IMR-90 (cell line): ENCODE data around the gene CASK. TPM values are rescaled to one million over a fixed set of nuclear protein-coding genes. Genes with fewer than 3 reads are reported as not detected.

Source experiments
- ATAC-seq: fragments of 200-7000 bp; cut with Tn5 transposase; 2 replicates; pipeline ENCODE4 v1.9.1; 2020; ENCODE audit warnings: low read depth, mild to moderate bottlenecking, moderate library complexity
- BruUV-seq: library from RNA; stranded (reverse); fragments of 400-500 nt; replicated peaks from 2 replicates; lab custom pipeline; 2021; lab: Mats Ljungman, UMichigan
- CTCF ChIA-PET: fragments of 300-600 bp; formaldehyde crosslinking; extraction: SDS; loops from one replicate; lab custom pipeline; 2021; ENCODE audit warnings: antibody characterized with exemption; lab: Yijun Ruan, JAX
- POLR2A ChIA-PET: fragments of 300-600 bp; sonication (Branson Sonifier 250); formaldehyde crosslinking; loops from one replicate; lab custom pipeline; 2022; ENCODE audit warnings: antibody characterized with exemption; ENCODE audit not compliant: unreplicated experiment; lab: Charles Lee
- DNase-seq: peaks from one replicate; pipeline ENCODE4 v3.0.0; 2013
- H2AFZ ChIP-seq: replicated peaks from 2 replicates; pipeline ENCODE3; 2013; ENCODE audit warnings: low read length, mild to moderate bottlenecking; ENCODE audit not compliant: poor library complexity
- H2AK5ac ChIP-seq: 2 replicates; pipeline ENCODE4 v1.6.1; 2013; ENCODE audit warnings: low read depth, low read length, inconsistent platforms
- H2AK9ac ChIP-seq: replicated peaks from 2 replicates; pipeline ENCODE3; 2013; ENCODE audit warnings: mild to moderate bottlenecking, low read depth, low read length, moderate library complexity; ENCODE audit not compliant: poor library complexity
- H2BK120ac ChIP-seq: 2 replicates; pipeline ENCODE4 v1.6.1; 2013; ENCODE audit warnings: low read depth, low read length, inconsistent platforms
- H2BK15ac ChIP-seq: 3 replicates; pipeline ENCODE4 v1.6.1; 2013; ENCODE audit warnings: low read depth, low read length, inconsistent platforms
- H2BK20ac ChIP-seq: 2 replicates; pipeline ENCODE4 v1.6.1; 2013; ENCODE audit warnings: low read depth, mild to moderate bottlenecking, inconsistent platforms, low read length, moderate library complexity
- H2BK5ac ChIP-seq: 2 replicates; pipeline ENCODE4 v1.6.1; 2013; ENCODE audit warnings: mild to moderate bottlenecking, low read depth, low read length, inconsistent platforms; ENCODE audit not compliant: poor library complexity, severe bottlenecking
- H3K14ac ChIP-seq: replicated peaks from 2 replicates; pipeline ENCODE4 v1.6.1; 2013; ENCODE audit warnings: low read depth, low read length, inconsistent platforms
- H3K18ac ChIP-seq: 2 replicates; pipeline ENCODE4 v1.6.1; 2013; ENCODE audit warnings: low read depth, low read length, control low read depth
- H3K23ac ChIP-seq: 2 replicates; pipeline ENCODE4 v1.6.1; 2013; ENCODE audit warnings: low read depth, low read length, inconsistent platforms
- H3K27ac ChIP-seq: 2 replicates; pipeline ENCODE4 v1.5.1; 2013; ENCODE audit warnings: mild to moderate bottlenecking, control low read depth, low read length; ENCODE audit not compliant: insufficient read depth
- H3K27me3 ChIP-seq: 2 replicates; pipeline ENCODE4 v1.6.1; 2013; ENCODE audit warnings: low read length; ENCODE audit not compliant: control insufficient read depth, insufficient read depth
- H3K36me3 ChIP-seq: 2 replicates; pipeline ENCODE4 v1.6.1; 2013; ENCODE audit warnings: low read length, mixed read lengths; ENCODE audit not compliant: control insufficient read depth, insufficient read depth
- H3K4ac ChIP-seq: 2 replicates; pipeline ENCODE4 v1.6.1; 2013; ENCODE audit warnings: low read depth, low read length, inconsistent platforms
- H3K4me1 ChIP-seq: 2 replicates; pipeline ENCODE4 v1.6.1; 2013; ENCODE audit warnings: low read length, mixed read lengths; ENCODE audit not compliant: control insufficient read depth, insufficient read depth
- H3K4me2 ChIP-seq: 2 replicates; pipeline ENCODE4 v1.6.1; 2013; ENCODE audit warnings: low read depth, mild to moderate bottlenecking, control low read depth, low read length, moderate library complexity
- H3K4me3 ChIP-seq: 2 replicates; pipeline ENCODE4 v1.5.1; 2013; ENCODE audit warnings: low read depth, mild to moderate bottlenecking, control low read depth, low read length, moderate library complexity; ENCODE audit not compliant: insufficient read depth
- H3K56ac ChIP-seq: 2 replicates; pipeline ENCODE4 v1.6.1; 2013; ENCODE audit warnings: low read length, inconsistent platforms; ENCODE audit not compliant: insufficient read depth; ENCODE audit errors: extremely low read depth
- H3K79me1 ChIP-seq, 2 experiments: 2 replicates each; pipeline ENCODE4 v1.6.1; 2013; ENCODE audit warnings: low read length in 2 of 2, inconsistent platforms in 1 of 2, low read depth in 1 of 2
- H3K9ac ChIP-seq: 2 replicates; pipeline ENCODE4 v1.6.1; 2013; ENCODE audit warnings: low read depth, low read length, control low read depth
- H3K9me1 ChIP-seq: 2 replicates; pipeline ENCODE4 v1.6.1; 2013; ENCODE audit warnings: low read length, inconsistent platforms; ENCODE audit not compliant: insufficient read depth
- H3K9me3 ChIP-seq: 2 replicates; pipeline ENCODE4 v1.6.1; 2013; ENCODE audit warnings: low read length; ENCODE audit not compliant: control insufficient read depth, insufficient read depth
- H4K20me1 ChIP-seq: 2 replicates; pipeline ENCODE4 v1.6.1; 2013; ENCODE audit warnings: low read length, inconsistent platforms; ENCODE audit not compliant: insufficient read depth
- H4K5ac ChIP-seq: 2 replicates; pipeline ENCODE4 v1.6.1; 2013; ENCODE audit warnings: mild to moderate bottlenecking, low read depth, low read length, control low read depth
- H4K8ac ChIP-seq, 2 experiments: 2 replicates each; pipeline ENCODE4 v1.6.1; 2013; ENCODE audit warnings: low read depth in 2 of 2, low read length in 2 of 2, control low read depth in 1 of 2, inconsistent platforms in 1 of 2
- H4K91ac ChIP-seq: 2 replicates; pipeline ENCODE4 v1.6.1; 2013; ENCODE audit warnings: low read depth, low read length, inconsistent platforms; ENCODE audit not compliant: insufficient read depth
- BHLHE40 ChIP-seq: fragments of 150-350 bp; IDR thresholded peaks from 2 replicates; pipeline ENCODE4 v1.6.1; 2016; ENCODE audit warnings: mild to moderate bottlenecking, low read depth, low read length
- CEBPB ChIP-seq: IDR thresholded peaks from 2 replicates; pipeline ENCODE4 v1.6.1; 2012; ENCODE audit warnings: low read depth, low read length, improper control_type of control experiment
- CHD1 ChIP-seq: IDR thresholded peaks from 2 replicates; pipeline ENCODE4 v1.6.1; 2012; ENCODE audit warnings: low read depth, low read length, improper control_type of control experiment
- CTCF ChIP-seq: conservative IDR thresholded peaks from 2 replicates; pipeline ENCODE4 v1.5.1; 2012; ENCODE audit warnings: mild to moderate bottlenecking, low read depth, low read length, improper control_type of control experiment
- FOS ChIP-seq: fragments of 150-350 bp; IDR thresholded peaks from 2 replicates; pipeline ENCODE4 v1.6.1; 2016; ENCODE audit warnings: low read depth, low read length
- MAFK ChIP-seq: IDR thresholded peaks from 2 replicates; pipeline ENCODE4 v1.6.1; 2012; ENCODE audit warnings: low read depth, low read length, improper control_type of control experiment
- MAZ ChIP-seq: IDR thresholded peaks from 2 replicates; pipeline ENCODE4 v1.6.1; 2012; ENCODE audit warnings: low read depth, mild to moderate bottlenecking, low read length, improper control_type of control experiment, moderate library complexity, borderline replicate concordance
- MXI1 ChIP-seq: IDR thresholded peaks from 2 replicates; pipeline ENCODE4 v1.6.1; 2012; ENCODE audit warnings: low read depth, mild to moderate bottlenecking, low read length, moderate library complexity, borderline replicate concordance
- NFE2L2 ChIP-seq: fragments of 150-350 bp; IDR thresholded peaks from 2 replicates; pipeline ENCODE4 v1.6.1; 2016; ENCODE audit warnings: low read depth, mild to moderate bottlenecking, low read length
- POLR2A ChIP-seq: IDR thresholded peaks from 2 replicates; pipeline ENCODE4 v1.6.1; 2012; ENCODE audit warnings: mild to moderate bottlenecking, low read depth, low read length
- RAD21 ChIP-seq: IDR thresholded peaks from 2 replicates; pipeline ENCODE4 v1.6.1; 2012; ENCODE audit warnings: low read length, improper control_type of control experiment
- RCOR1 ChIP-seq: IDR thresholded peaks from 2 replicates; pipeline ENCODE4 v1.6.1; 2012; ENCODE audit warnings: mild to moderate bottlenecking, low read length, improper control_type of control experiment; ENCODE audit not compliant: insufficient replicate concordance
- RFX5 ChIP-seq: IDR thresholded peaks from 2 replicates; pipeline ENCODE4 v1.8.0; 2012; ENCODE audit warnings: low read depth, mild to moderate bottlenecking, low read length, moderate library complexity
- SMC3 ChIP-seq: fragments of 150-350 bp; IDR thresholded peaks from 2 replicates; pipeline ENCODE4 v1.6.1; 2016; ENCODE audit warnings: low read depth, mild to moderate bottlenecking, antibody characterized with exemption, low read length, moderate library complexity
- WGBS, 2 experiments: methylation state at CpG; one replicate each; pipeline versions ENCODE4 v1.1.5 to v1.1.7; 2013; ENCODE audit warnings: missing lambda C conversion rate in 2 of 2; ENCODE audit not compliant: insufficient read length in 1 of 2; ENCODE audit errors: extremely low coverage in 2 of 2; 5-methylcytosine and 5-hydroxymethylcytosine counted together
- dilution Hi-C: fragments of 300-500 bp; cut with HindIII; formaldehyde crosslinking; loops from one replicate; pipeline ENCODE4 v1.14.3; 2018; ENCODE audit warnings: low sequenced_read_pairs; ENCODE audit not compliant: unreplicated experiment
- in situ Hi-C: fragments of 300-500 bp; cut with MboI; formaldehyde crosslinking; loops from 3 replicates; pipeline ENCODE4 v1.14.3; 2019; ENCODE audit warnings: low sequenced_read_pairs, inconsistent platforms, mixed read lengths
- intact Hi-C: fragments of 100-400 bp; cut with micrococcal nuclease; formaldehyde crosslinking; loops from 2 replicates; pipeline ENCODE4 v1.10.0; 2022
- polyA plus RNA-seq, 3 experiments: library from polyadenylated mRNA; depleted of rRNA; stranded (reverse); fragments of >200 nt; gene quantifications; 2 replicates each; pipeline ENCODE4 v1.2.3, GENCODE V29; 2012; ENCODE audit warnings: low replicate concordance in 1 of 3
- total RNA-seq: library from RNA; depleted of rRNA; stranded (reverse); fragments of >200 nt; gene quantifications from 2 replicates; pipeline ENCODE4 v1.2.3, GENCODE V29; 2012
- TF ChIP-seq, protein P1 (sequence below): fragments of 150-350 bp; IDR thresholded peaks from 2 replicates; pipeline ENCODE4 v1.6.1; 2017; ENCODE audit warnings: mild to moderate bottlenecking, antibody characterized with exemption, low read length, low read depth
- TF ChIP-seq, protein P2 (sequence below): fragments of 150-350 bp; IDR thresholded peaks from 2 replicates; pipeline ENCODE4 v1.6.1; 2016; ENCODE audit warnings: low read depth, mild to moderate bottlenecking, low read length, moderate library complexity, borderline replicate concordance

The CASK gene
- total and polyA plus RNA-seq, 2 of the 4 experiments (the other 2 are of a cell fraction), result 9.4 to 17.7 TPM

- CTCF ChIA-PET, result no interaction called here
Observed at GRCh38 chrX:41808047-41808446, 115.3 kb downstream of the CASK start.

More at GRCh38 chrX:41808047-41808446, 115.3 kb downstream of the CASK start:
- Histone ChIP-seq H3K23ac (no peak overlapping the region), H2AK5ac (no peak overlapping the region), H2AK9ac (no peak overlapping the region), H3K36me3 (no peaks in the 10 kb centered on the region), H3K27ac (no peak overlapping the region), H3K4me3 (no peak overlapping the region), H2BK20ac (no peak overlapping the region), H3K9ac (no peak overlapping the region), H3K4me1 (no peaks in the 10 kb centered on the region), H4K5ac (no peak overlapping the region), H3K4me2 (no peak overlapping the region), H3K9me1 (no peaks in the 10 kb centered on the region), H4K8ac (no peak overlapping the region), H3K4ac (no peak overlapping the region), H3K79me1 (peaks cover 0 to 4% of the 10 kb centered on the region in 2 experiments; a peak in 1 of 4 replicates), H3K9me3 (peaks cover 2% of the 10 kb centered on the region; the same call in 1 of the 2 replicates), H2BK15ac (no peak overlapping the region), H4K91ac (no peak overlapping the region), H2AFZ (no peak overlapping the region), H3K56ac (no peak overlapping the region), H3K18ac (no peak overlapping the region), H3K27me3 (no peaks in the 10 kb centered on the region), H2BK5ac (no peak overlapping the region), H4K20me1 (no peaks in the 10 kb centered on the region), H2BK120ac (no peak overlapping the region), H3K14ac (no peak overlapping the region)
- no peak for ATAC-seq
- in situ Hi-C loops (no loop called here), intact Hi-C loops (no loop called here), dilution Hi-C loops (no loop called here)
- BruUV-seq, result no TSS peak
- POLR2A ChIA-PET, result no interaction called here
- TF ChIP-seq FOS, result no peak
- no peak for TF ChIP-seq SMC3
- TF ChIP-seq CHD1, result no peak
- TF ChIP-seq, protein P1, sequence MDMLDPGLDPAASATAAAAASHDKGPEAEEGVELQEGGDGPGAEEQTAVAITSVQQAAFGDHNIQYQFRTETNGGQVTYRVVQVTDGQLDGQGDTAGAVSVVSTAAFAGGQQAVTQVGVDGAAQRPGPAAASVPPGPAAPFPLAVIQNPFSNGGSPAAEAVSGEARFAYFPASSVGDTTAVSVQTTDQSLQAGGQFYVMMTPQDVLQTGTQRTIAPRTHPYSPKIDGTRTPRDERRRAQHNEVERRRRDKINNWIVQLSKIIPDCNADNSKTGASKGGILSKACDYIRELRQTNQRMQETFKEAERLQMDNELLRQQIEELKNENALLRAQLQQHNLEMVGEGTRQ, result no peak
- no peak for TF ChIP-seq BHLHE40
- TF ChIP-seq, protein P2, sequence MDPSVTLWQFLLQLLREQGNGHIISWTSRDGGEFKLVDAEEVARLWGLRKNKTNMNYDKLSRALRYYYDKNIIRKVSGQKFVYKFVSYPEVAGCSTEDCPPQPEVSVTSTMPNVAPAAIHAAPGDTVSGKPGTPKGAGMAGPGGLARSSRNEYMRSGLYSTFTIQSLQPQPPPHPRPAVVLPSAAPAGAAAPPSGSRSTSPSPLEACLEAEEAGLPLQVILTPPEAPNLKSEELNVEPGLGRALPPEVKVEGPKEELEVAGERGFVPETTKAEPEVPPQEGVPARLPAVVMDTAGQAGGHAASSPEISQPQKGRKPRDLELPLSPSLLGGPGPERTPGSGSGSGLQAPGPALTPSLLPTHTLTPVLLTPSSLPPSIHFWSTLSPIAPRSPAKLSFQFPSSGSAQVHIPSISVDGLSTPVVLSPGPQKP, result no peak
- no peak for TF ChIP-seq POLR2A
- TF ChIP-seq NFE2L2, result no peak
- TF ChIP-seq MAFK, result no peak
- no peak for TF ChIP-seq RCOR1
- no peak for TF ChIP-seq MAZ
- no peak for TF ChIP-seq CEBPB
- TF ChIP-seq RFX5, result no peak
- TF ChIP-seq MXI1, result no peak
- TF ChIP-seq RAD21, result no peak
- TF ChIP-seq CTCF, result no peak
- no peak for DNase-seq
- 40% methylated on average over 3 of the region's 5 CpGs; no CpG with 5 or more reads in 1 of the 2 experiments for WGBS, 2 experiments
